SK-N-SH (cell line): ENCODE results near the gene DGKH.

ENCODE experiments used
- FOSL2 ChIP-seq: IDR thresholded peaks from 2 replicates; pipeline ENCODE4 v1.4.0; 2012; ENCODE audit warnings: low read depth, mild to moderate bottlenecking, moderate library complexity, borderline replicate concordance
- RXRA ChIP-seq: IDR thresholded peaks from 2 replicates; pipeline ENCODE4 v1.4.0; 2012; ENCODE audit warnings: low read depth, mild to moderate bottlenecking, borderline replicate concordance
- TF ChIP-seq, protein P1 (sequence below): fragments of 200-600 bp; sonication (generic); IDR thresholded peaks from 2 replicates; pipeline ENCODE4 v1.6.1; 2017; ENCODE audit warnings: antibody characterized with exemption, mild to moderate bottlenecking, moderate library complexity
- TF ChIP-seq, protein P2 (sequence below): IDR thresholded peaks from 2 replicates; pipeline ENCODE4 v1.4.0; 2012; ENCODE audit warnings: low read depth

DNA sequence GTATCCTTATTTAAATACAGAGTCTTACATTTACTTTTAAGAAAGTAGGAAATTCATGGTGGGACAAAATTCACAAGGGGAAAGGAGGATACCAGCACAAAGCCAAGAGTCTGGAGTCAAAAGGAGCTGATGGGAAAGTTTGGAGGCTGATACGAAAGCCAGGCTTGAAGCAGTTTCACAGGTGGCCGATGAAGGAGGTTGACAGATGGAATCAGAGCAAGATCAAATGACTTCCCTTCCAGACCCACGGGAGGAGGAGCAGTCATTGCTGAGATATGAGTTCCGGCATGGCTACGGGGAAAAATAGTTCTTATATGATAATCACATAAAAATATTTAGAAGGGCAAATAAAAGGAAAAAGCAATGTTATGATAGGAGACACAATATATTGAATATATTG is 65.0 kb downstream of the DGKH start:
- TF ChIP-seq RXRA (no peak), FOSL2 (no peak)
- TF ChIP-seq, protein P1, sequence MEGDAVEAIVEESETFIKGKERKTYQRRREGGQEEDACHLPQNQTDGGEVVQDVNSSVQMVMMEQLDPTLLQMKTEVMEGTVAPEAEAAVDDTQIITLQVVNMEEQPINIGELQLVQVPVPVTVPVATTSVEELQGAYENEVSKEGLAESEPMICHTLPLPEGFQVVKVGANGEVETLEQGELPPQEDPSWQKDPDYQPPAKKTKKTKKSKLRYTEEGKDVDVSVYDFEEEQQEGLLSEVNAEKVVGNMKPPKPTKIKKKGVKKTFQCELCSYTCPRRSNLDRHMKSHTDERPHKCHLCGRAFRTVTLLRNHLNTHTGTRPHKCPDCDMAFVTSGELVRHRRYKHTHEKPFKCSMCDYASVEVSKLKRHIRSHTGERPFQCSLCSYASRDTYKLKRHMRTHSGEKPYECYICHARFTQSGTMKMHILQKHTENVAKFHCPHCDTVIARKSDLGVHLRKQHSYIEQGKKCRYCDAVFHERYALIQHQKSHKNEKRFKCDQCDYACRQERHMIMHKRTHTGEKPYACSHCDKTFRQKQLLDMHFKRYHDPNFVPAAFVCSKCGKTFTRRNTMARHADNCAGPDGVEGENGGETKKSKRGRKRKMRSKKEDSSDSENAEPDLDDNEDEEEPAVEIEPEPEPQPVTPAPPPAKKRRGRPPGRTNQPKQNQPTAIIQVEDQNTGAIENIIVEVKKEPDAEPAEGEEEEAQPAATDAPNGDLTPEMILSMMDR, result no peak
- TF ChIP-seq, protein P2, sequence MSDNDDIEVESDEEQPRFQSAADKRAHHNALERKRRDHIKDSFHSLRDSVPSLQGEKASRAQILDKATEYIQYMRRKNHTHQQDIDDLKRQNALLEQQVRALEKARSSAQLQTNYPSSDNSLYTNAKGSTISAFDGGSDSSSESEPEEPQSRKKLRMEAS, result no peak
